Gastroesophageal sphincter (tissue), 3 donors: ENCODE results near the gene PLXNB3.

Experiments used
- CTCF ChIP-seq, 4 experiments: fragments of 200-600 bp in 2 of 4; fragments of 450-650 bp in 2 of 4; sonication (generic) in 1 of 4; IDR thresholded peaks; one replicate each; pipeline ENCODE4 v1.5.1; 2017 to 2019; ENCODE audit warnings: antibody characterized with exemption in 4 of 4, mild to moderate bottlenecking in 2 of 4, moderate library complexity in 2 of 4
- POLR2AphosphoS5 ChIP-seq: sonication (generic); formaldehyde crosslinking; IDR thresholded peaks from one replicate; pipeline ENCODE4 v1.6.1; 2017; ENCODE audit warnings: antibody characterized with exemption

GRCh38 chrX:153733651-153734240, 30.3 kb upstream of the PLXNB3 start:
- TF ChIP-seq POLR2AphosphoS5 (no peak), CTCF (IDR thresholded peaks at IDR 0.05) (no peak)
